NOMO-1 treated with DMSO at 0.1 percent for 48 hours (cell line): ENCODE measurements around the gene AHNAK2.
"Not testable (repeated sequence)": the region's sequence is repeated elsewhere in the genome, so short reads cannot be mapped to it uniquely, and the experiment has no call there.

Experiments
- DNase-seq: peaks from one replicate; lab custom pipeline; 2025; ENCODE audit not compliant: unreplicated experiment; lab: John Stamatoyannopoulos, UW

Gene AHNAK2

GRCh38 chr14:104928391-104929133 lies 49.6 kb downstream of the AHNAK2 start:
- DNase-seq = no peak

DNA sequence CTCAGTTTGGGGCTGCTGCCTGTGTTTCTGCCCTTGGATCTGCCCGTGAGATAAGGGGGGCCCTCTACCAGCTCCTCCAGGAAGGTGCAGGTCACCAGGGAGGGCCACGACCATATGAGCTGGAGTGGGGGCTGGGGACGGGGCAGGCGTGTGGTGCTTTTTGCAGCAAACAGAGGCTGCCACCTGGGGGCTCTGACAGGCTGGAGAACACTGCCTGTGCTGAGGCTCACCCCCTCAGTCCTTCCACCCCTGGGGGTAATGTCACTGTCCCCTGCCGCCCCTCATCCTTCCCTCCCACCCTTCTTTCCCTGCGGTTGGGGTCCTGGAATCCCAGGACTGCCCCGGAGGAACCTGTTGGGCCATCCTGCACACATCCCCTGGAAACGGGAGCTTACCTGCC lies 50.3 kb downstream of the AHNAK2 start:
- DNase-seq = no peak

DNA sequence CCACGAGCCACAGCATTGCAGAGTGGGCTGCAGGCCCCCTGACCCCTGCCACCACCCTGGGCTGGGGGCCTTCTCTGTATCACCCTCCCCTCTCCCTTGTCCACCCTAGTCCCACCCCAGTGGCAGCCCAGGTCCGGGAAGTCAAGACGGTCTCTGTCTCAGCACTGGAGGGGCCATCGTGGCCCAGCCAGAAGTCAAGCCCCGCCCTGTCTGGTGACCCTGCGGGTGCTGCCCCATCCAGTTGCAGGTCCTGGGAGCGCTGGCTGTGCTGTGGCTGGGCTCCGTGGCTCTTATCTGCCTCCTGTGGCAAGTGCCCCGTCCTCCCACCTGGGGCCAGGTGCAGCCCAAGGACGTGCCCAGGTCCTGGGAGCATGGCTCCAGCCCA lies 50.8 kb downstream of the AHNAK2 start:
- DNase-seq = no peak

DNA sequence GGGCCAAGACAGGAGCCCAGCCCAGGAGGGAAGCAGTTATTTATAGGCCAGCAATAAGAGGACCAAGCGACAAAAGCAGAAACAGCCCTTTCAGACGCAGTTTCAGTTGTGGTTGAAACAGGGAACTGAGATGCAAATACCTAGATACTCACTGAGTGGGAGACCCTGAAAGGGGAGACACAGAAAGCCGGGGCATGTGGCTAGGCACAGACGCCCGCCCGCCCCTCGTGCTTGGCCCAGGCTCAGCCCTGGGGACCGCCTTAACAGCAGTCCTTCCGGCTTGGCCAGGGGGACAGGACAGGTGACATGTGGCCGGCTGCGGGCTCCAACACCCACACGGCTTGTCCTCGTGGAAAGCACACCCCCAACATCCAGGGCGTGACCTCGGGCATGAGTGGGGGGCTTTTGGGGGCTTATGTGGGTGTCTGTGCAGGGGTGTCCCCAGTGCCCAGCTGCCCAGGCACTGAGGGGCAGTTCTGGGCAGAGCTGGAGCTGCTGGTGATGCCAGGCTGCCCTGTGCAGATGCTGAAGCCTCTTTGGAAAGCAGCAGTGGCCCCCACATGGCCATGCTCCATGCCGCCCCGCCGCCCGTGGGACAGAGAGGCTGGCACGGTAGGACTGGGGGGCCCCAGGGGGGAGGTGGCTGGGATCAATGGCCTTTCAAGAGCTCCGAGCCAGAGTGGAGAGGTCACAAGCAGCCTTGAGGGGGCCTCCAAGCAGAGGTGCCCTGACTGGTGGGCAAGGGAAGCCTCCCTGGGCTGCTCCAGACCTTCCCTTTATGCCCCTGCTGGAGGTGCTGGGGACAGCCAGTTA lies 51.3 kb downstream of the AHNAK2 start:
- DNase-seq = peak; percentile 91

GRCh38 chr14:104925855-104926609 lies 52.1 kb downstream of the AHNAK2 start:
- DNase-seq = no peak

- DNase-seq = no peak
Measured at GRCh38 chr14:104925214-104925854, 52.8 kb downstream of the AHNAK2 start.

DNA sequence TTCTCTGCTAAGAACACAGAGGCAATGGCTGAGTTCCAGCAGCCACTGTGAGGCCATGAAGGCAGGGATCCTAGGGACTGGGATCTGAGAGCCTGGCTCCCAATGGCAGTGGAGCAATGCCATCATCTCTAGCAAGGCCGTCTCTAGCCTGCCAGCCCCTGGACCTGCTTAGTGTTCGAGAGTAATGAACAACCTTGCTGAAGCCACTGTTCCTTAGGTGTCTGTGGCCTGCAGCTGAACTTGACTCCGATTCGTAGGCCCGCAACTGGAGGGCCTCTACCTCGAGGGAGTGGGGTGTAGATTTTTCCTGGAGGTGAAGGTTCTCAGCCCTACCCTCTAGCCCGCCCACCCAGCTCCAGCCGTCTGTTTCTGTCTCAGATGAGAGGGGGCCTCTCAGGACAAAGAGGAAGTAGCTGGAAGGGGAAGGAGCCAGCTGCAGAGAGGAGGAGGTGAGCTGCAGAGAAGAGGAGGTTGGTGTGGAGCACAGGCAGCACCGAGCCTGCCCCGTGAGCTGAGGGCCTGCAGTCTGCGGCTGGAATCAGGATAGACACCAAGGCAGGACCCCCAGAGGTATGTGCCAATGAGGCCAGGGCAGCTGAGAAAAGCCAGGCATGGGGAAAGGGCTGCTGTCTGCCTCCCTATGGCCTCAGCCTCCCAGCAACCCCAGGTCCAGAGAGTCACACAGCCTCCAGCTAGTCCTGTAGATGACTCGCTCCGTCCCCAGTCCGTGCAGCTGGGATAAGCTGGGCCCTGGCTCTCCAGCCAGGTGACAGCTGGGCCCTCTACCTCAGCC lies 53.6 kb downstream of the AHNAK2 start, which contains the start of gene PLD4:
Gene PLD4 (plus strand): TSS at position 459 of the 793 bp plus-strand sequence. CDS start 2,262 bp downstream, outside the sequence.
- peak; percentile 84 for DNase-seq

DNA sequence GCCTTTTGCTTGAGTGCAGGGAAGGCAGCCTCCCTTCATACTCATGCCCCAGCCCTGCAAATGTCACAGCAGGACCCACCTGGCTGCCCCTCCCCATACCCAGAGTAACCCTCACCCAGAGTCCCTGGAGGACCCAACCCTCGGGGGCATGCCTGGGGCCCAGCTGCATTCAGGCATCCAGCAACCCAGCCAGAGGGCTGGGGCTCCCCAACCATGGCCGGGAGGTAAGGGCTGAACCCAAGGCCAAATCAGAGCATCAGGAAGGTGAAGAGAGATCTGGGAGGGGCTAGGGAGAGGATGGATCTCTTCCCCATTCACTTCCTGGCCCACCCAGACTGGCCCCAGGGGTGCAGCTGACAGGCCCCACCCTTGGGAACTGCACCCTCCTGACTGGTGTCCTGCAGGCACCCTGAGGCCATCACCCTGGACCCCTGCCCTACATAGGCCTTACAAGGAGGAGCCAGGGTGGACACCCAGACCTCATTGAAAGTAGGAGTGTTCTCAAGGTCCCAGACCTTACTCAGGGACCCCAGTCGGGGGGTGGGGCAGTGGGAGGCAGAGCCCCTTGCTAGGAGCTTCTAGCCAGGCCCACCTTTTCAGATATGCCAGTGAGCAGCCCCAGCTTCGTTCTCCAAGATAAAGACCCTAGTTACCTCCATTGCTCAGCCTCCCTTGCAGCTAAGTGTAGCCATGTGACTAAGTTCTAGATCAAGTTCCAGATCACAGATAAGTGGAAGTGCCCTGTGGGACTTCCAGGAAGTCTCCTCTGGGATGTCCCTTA lies 54.3 kb downstream of the AHNAK2 start:
- no peak for DNase-seq

DNA sequence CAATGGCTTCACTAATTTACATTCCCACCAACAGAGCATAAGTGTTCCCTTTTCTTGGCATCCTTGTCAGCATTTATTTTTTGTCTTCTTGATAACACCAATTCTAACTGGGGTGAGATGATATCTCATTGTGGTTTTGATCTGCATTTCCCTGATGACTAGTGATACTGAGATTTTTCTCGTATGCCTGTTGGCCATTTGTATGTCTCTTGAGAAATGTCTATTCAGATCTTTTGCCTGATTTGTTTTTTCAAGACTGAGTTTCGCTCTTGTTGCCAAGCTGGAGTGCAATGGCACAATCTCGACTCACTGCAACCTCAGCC lies 58.2 kb downstream of the AHNAK2 start:
- DNase-seq = no peak

DNA sequence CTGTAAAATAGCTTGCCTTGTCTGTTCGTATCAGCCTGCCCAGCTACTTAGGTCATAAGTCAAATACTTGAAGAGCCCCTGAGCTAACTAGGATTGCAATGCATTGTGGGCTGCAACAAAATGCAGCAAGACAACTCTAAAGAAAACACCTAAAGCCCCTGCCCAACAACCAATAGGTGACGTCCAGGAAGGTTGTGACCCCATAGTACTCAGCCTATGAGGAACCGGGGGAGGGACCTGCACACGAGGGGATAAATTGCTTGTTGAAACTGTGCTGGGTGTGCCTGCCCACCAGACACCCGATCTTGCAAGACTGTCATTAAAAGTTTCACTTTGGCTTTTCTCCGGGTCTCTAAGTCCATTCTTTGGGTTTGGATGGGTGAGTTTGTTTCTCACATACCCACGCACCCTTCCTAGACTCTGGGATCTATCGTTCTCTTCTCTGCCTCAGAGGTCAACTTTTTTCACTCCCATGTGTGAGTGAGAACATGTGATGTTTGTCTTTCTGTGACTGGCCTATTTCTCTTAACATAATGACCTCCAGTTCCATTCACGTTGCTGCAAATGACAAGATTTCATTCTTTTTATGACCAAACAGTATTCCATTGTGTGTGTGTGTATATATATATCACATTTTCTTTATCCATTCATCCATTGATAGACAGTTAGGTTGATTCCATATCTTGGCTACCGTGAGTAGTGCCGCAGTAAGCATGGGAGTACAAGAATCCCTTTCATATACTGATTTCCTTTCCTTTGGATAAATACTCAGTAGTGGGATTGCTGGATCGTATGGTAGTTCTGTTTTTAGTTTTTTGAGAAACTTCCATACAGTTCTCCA lies 58.8 kb downstream of the AHNAK2 start:
- not testable (repeated sequence) for DNase-seq

DNA sequence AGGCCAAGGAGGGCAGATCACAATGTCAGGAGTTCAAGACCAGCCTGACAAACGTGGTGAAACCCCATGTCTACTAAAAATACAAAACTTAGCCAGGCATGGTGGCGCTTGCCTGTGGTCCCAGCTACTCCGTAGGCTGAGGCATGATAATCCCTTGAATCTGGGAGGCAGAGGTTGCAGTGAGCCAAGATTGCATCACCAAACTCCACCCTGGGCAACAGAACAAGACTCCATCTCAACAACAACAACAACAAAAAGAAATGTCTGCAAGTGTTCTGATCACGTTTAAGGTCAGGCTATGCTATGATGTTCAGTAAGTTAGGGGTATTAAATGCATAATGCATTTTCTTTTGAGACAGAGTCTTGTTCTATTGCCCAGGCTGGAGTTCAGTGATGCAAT lies 60.2 kb downstream of the AHNAK2 start:
- no peak for DNase-seq

DNA sequence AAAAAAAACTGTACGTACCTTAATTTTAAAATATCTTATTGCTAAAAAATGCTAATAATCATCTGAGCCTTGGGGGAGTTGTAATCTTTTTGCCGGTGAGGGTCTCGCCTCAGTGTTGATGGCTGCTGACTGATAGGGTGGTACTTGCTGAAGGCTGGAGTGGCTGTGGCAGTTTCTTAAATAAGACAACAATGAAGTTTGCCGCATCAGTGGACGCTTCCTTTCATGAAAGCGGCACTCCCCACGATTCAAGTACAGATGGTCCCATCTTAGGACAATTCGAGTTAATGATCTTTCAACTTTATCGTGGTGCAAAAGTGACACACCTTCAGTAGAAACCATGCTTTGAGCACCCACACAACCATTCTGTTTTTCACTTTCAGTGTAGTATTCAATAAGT lies 61.1 kb downstream of the AHNAK2 start:
- DNase-seq = no peak

DNA sequence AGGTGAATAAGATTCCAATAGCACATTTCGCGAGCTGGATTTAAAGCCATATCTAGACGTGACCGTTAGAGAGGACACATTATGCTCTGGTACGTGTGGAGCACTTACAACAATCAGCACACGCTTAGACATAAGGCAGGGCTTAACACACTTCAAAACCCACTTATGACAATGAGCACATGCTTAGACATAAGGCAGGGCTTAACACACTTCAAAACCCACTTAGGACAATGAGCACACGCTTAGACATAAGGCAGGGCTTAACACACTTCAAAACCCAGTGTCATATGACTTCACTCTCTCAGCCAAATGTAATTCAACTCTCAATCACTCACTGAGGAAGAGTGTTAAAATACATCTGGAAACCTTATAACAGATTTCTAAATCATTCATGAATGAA lies 64.7 kb downstream of the AHNAK2 start:
- no peak for DNase-seq

GRCh38 chr14:104912053-104912452 lies 66.1 kb downstream of the AHNAK2 start:
- no peak for DNase-seq

DNA sequence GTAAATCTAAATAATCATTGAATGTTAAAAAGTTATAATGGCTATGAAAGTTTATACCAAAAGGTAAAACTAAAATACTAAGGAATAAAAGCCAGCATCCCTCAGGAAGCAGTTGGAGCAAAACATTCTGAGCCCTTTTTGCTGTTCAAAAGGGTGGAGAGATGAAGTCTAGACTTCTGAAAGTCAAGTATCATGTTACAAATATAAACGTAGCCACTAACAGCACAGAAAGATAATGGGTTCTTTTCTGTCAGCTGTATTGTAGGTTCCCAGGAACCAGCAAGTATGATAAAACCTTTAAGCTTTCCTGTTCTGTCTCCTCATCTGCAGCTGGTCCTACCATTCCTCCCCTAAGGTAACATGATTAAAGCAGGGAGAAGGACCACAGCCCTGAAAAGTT lies 69.9 kb downstream of the AHNAK2 start:
- no peak for DNase-seq

DNA sequence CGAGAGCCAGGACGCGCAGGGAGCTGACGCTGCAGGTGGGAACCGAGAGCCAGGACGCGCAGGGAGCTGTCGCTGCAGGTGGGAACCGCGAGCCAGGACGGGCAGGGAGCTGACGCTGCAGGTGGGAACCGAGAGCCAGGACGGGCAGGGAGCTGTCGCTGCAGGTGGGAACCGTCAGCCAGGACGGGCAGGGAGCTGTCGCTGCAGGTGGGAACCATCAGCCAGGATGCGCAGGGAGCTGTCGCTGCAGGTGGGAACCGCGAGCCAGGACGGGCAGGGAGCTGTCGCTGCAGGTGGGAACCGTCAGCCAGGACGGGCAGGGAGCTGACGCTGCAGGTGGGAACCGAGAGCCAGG lies 72.6 kb downstream of the AHNAK2 start:
- DNase-seq = not testable (repeated sequence)

DNA sequence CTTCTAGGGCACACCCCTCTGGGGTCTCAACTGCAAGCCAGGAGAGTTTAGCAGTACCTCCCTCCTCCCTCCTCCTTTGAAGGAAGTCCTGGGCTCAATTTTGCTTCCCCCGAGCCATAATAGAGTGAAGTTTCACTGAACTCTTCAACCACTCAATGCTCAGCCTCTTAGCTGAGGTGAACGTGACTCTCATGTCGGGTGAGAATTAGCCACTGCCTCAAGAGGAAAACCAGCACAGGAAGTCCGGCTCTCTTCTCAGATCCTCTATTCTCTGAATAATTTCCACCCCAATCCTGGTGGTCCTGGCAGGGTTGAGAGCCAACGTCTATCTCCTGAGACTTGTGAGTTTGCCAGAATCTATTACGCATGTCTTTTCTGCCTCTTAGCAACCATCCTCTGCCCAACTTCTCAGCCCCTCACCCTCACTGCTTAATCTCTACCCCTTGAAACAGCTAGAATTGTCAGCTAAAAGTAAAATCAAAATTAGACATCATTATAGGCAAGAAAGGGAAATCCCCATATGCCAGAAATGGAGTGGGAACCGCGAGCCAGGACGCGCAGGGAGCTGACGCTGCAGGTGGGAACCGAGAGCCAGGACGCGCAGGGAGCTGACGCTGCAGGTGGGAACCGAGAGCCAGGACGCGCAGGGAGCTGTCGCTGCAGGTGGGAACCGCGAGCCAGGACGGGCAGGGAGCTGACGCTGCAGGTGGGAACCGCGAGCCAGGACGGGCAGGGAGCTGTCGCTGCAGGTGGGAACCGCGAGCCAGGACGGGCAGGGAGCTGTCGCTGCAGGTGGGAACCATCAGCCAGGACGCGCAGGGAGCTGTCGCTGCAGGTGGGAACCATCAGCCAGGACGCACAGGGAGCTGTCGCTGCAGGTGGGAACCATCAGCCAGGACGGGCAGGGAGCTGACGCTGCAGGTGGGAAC lies 73.3 kb downstream of the AHNAK2 start:
- not testable (repeated sequence) for DNase-seq

GRCh38 chr14:104903990-104904389 lies 74.2 kb downstream of the AHNAK2 start:
- no peak for DNase-seq
